Stimulated activated CD8-positive, alpha-beta memory T cell treated with anti-CD3 and anti-CD28 coated beads, Interleukin-12 subunit alpha, Interleukin-12 subunit beta, amount 100 ng/mL, for 4 hours (primary cell): ENCODE data around the gene GPR161.

Source experiments
- DNase-seq: peaks from one replicate; pipeline ENCODE4 v3.0.0-alpha.2; 2020; ENCODE audit warnings: low read depth

GPR161 gene

DNA sequence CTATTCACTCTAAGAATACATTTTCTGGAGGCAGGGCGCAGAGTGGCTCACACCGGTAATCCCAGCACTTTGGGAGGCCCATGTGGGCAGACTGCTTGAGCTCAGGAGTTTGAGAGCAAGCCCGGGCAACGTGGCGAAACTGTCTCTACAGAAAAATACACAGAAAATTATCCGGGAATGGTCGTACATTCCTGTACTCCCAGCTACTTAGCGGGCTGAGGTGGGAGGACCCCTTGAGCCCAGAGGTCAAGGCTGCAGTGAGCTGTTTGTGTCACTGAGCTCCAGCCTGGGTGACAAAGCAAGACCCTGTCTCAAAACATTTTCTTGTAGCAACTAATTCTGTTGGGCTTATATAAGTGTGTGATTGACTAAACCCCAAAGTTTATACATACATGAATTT is 30.5 kb downstream of the GPR161 start:
- no peak for DNase-seq

- no peak for DNase-seq
Measured at GRCh38 chr1:168105846-168106245, 30.9 kb downstream of the GPR161 start.

GRCh38 chr1:168104535-168104934 is 32.2 kb downstream of the GPR161 start:
- DNase-seq: no peak

- DNase-seq: no peak
Measured at GRCh38 chr1:168102487-168102886, 34.2 kb downstream of the GPR161 start.

- no peak for DNase-seq
Measured at GRCh38 chr1:168101336-168101735, 35.4 kb downstream of the GPR161 start.

- no peak for DNase-seq
Measured at GRCh38 chr1:168100315-168101002, 36.3 kb downstream of the GPR161 start.

DNA sequence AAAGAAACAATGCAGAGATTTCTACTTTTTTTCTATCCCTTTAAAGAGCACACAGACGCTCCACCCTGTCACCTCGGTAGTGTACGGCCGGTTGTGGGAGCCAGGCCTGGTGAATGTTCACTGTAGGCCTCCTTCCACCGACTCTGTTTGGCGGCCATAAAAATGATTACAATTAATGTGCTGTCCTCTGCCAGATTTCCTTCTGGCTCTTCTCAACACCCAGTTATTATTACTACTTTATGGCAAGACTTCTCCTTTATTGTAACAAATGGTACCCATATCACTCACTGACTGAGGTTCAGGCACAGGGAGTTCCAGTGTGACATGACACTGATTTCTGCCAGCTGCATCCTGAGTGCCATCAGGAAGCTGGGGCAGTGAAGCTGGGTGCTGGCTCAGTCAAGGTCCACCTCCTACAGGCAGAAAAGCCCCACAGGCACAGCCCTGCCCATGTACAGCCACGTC is 37.4 kb downstream of the GPR161 start:
- no peak for DNase-seq

DNA sequence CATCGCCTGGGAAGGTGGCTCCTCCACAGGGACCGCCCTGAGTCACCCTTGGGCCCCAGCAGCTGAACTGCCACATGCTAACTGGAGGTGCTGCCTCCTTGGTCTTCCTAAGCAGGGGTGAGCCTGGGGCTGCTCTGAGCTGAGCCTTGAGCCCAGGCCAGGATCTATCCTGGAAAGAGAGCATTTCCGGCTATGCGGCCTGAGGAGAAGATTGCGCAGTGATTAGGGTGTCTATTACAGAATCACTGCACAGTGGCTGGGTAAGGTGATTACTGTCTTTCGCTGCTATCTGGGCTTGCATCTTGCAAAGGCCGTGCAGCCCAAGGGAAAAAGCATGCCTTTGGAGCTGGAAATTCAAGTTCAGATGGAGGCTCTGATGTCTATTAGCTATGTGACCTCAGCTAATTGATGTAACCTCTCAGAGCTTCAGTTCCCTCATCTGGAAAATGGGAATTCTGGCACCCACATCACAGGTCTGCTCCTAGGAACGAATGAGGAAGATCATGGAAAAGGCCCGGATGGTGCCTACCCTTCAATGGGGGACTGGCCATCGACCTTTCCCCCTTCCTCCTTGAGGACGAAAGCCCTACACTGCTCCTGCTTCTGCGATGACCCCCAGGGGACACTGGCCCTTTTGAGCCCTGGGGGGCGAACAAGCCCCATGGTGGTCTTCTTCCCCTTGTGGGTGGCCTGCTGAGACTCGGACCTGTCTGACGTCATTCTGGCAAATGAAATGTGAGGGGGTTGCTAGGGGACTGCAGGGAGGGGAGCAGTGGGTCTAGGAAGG is 38.0 kb downstream of the GPR161 start:
- DNase-seq: no peak

GRCh38 chr1:168097921-168098528 is 38.7 kb downstream of the GPR161 start:
- DNase-seq: no peak

DNA sequence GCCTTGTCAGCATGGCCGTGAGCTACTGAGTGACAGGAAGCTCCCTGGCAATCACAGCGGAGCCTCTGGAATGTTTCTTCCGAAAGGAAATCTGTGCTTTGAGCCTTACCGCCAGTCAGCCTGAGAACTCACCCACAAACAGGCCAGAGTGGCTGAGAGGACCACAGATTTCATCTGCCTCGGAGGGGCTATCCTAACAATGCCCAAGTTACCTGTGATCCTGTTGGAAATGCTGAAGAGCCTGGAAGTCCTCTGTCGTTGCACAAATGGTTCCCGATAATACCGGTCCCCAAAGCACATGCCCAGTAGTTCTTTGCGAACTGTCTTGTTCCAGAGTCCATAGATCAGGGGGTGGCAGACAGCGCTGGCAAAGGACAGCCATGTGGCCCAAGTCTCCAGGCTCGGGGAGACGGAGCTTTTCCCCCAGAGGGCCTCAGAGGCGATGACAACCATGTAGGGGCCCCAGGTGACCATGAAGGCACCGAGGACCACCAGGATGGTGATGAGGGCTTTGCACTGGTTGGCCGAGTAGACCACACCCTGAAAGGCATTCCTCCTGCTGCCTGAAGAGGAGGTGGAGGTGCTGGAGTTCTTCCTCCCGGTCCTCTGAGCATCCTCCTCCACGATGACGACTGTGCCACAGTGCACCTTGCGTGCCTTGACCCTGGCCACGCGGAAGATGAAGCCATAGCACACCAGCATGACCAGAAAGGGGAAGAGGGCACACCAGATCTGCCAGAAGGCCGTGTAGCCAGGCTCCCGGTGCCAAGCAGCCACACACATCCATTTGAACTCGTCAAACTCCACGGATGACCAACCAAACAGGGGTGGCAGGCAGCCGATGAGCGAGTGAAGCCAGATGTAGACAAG is 40.2 kb downstream of the GPR161 start:
- no peak for DNase-seq

- no peak for DNase-seq
Measured at GRCh38 chr1:168095476-168095875, 41.3 kb downstream of the GPR161 start.

GRCh38 chr1:168093616-168094015 is 43.1 kb downstream of the GPR161 start:
- no peak for DNase-seq

DNA sequence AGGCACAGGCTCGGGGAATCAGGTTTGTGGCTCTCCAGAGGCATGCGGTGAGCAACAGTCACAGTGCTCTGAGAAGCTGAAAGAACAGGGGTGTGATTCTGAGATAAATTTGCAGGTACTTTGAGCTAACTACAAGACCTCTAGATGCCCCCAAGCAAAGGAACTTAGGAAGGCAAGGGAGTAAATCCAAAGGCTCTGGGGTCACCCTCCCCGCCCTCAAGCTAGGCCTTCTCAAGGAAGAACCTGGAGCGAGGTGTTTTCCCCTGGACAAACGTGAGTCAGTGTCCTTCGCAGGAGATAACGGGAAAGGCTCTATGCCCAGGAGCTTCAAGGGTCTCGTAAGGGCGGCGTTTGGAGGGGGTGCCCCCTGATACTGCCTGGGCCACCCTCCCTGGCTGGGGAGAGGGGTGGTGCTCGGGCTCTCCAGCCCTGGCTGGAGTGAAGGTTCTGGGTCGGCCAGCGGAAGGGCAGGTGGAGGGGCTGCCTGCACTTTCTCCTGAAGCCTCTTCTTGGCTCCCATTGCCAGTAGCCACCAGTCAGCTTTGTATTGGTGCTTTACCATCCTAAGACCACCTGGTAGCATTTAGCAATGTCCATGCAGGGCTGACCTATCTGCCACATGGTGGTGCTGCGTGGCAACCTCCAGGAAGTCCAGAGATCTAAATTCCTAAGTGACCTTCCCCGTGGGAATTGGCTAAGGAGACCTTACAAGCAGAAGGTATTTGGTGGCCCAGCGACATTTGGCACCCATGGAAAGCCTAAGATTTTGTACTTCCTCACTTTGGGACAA is 44.0 kb downstream of the GPR161 start:
- DNase-seq: no peak

DNA sequence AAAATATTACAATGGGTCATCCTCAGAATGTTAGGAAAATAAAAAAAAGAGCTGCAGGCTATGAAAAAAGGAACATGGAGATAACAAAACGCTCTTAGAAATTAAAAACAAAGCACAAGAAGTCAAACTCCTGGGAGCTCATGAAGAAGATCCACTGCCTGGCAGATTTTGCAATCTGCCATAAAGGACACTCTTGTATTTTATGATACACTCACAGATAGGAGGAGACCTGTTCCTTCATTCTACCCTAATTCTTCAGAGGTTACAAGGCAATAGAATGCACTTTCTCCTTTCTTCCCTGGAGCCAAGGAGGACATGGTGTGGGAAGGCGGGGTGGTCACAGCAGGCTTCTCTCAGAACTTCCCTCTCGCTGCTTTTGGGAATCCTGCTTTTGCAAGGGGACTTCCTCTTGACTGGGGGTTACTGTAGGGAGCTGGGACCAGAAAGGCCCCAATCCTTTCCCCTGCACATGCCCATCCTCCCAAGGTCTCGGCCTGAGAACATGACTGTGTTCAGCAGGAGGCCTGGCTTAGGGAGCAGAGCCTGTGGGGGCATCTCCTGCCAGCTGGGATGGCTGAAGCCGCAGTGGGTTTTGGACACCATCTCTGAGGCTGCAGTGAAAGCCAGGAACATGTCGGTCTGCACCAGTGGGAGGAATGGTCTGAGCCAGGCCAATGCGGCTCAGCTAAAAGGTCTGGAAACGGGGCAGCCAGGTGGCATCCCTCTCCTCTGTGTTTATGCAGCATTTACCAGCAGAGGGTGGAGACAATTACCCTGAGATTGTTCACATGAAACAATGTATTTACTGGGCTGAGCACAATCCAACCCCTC is 44.8 kb downstream of the GPR161 start:
- DNase-seq: no peak

DNA sequence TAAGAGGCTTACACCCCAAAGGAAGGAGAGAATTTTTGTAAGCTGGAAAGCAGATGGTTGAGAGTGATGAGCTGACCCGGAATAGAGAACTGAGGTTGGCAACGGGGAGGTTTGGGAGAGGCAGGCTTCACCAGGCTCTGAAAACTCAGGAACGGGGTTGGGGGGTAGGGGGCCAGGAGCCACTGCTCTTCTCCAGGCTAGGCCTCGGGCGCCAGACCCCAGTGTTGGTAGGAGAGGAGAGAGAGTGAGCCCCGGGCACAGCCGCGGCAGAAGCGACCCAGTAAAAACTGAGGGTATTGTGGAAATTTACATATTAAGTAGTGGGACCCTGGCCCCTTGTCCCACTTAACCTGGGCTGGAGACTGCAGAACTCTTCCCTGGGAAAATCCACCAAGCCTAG is 45.7 kb downstream of the GPR161 start:
- DNase-seq: no peak

DNA sequence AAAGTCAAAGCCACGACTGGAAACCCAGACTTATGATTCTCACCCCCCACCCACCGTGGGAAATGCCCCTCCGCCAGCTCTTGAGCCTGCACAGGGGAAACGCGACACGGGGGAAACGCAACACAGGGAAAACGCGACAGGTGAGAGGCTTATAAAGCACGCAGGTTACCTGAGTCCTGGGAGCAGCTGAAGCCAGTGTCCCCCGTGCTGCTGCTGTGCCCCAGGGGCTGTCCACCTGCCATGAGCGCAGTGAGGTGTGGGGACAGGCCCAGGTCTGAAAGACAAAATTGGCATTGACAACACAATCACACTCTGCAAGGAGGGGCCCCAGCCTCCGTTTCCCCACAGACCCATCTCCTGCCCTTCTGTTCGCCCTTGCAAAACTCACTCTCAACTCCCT is 46.3 kb downstream of the GPR161 start:
- DNase-seq: no peak

DNA sequence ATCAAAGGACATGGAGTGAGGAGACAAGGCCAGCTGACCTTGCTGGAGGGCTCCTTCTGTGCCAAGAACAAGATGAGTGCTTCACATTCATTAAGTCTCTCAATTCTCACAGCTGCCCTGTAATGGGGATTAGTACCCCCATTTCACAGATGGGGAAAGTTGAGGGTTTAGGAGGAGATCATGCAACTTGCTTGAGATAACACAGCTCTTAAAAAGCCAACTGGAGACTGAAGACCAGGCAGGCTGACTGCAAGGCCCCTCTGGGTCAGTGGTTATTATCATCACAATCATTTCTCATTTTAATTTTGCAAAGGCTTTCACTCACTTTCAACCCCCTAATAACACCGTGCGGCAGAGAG is 46.8 kb downstream of the GPR161 start:
- no peak for DNase-seq

DNA sequence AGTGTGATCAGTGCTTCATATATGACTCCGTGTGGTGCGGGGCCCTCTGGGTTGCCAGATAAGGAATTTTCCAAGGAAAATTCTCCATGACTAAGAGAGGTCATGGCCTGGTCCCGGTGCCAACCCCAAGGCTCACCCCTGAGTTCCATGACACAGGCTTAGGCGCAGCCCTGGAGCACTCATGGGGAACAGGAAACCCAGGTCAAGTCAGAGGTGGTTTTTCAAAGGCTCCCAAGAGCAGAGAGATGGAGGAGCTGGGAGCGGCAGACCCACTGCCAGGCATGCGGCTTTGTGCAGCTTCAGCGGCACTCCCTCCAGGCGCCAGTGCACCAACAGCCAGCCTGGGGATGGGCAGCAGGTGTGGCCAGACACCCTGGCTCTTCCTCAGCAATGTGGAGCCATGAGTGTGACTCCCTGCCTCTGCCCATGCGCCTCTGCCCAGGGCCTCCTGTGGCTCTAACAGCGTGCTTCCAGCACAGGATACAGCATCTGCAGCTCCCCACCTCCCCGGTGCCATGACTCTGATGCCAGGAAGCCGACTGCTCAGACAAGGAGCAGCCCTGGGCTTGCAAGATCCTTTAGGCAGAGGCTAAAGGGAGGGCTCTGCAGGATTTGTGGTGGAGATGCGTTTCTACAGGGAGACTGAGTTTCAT is 47.3 kb downstream of the GPR161 start:
- no peak for DNase-seq

DNA sequence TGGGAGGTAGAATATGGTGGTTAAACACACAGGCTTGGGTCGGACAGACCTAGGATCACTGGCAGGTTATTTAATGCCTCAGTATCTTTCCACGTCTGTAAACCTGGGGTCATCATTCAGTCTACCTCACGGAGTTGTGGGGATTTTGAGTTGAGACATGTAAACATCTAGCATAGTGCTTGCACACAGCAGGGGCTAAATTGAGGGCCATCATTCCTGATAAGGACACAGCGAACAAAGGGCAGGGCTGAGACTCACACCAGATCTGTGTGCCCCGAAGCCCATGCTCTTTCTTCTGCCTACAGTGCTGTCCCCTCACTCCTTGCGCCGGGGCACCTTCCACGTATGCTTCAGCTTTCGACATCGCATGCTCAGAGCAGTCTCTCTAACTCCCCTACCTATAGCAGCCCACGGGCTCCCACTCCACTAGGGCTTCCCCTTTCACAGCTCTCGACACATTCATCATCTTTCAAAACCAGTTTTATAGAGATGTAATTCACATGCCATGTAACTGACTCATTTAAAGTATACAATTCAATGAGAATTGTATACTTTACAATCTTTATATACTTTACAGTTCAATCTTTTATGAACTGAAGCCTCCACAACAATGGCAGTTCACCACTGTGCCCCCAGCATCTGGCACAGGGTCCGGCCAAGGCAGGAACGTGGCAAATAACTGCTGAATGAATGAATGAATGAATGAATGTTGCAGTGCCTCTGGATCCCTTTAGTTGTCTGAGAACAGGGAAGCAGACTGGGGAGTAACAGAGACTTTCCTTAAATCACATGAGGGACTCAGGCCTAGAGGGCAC is 48.0 kb downstream of the GPR161 start:
- no peak for DNase-seq
